ES-I3 (cell line): ENCODE results near the gene MMP23B.

Source experiments
- H3K36me3 ChIP-seq: 2 replicates; pipeline ENCODE4 v1.6.1; 2013; ENCODE audit warnings: mild to moderate bottlenecking, low read length, control low read depth, moderate library complexity; ENCODE audit not compliant: insufficient read depth
- H3K4me1 ChIP-seq: 2 replicates; pipeline ENCODE4 v1.6.1; 2013; ENCODE audit warnings: mild to moderate bottlenecking, control low read depth, low read length; ENCODE audit not compliant: insufficient read depth
- H3K9ac ChIP-seq: 2 replicates; pipeline ENCODE4 v1.6.1; 2013; ENCODE audit warnings: low read depth, mild to moderate bottlenecking, low read length, moderate library complexity
- H3K9me3 ChIP-seq: 2 replicates; pipeline ENCODE4 v1.6.1; 2013; ENCODE audit warnings: mild to moderate bottlenecking, low read length, moderate library complexity; ENCODE audit not compliant: control insufficient read depth, insufficient read depth

MMP23B gene

DNA sequence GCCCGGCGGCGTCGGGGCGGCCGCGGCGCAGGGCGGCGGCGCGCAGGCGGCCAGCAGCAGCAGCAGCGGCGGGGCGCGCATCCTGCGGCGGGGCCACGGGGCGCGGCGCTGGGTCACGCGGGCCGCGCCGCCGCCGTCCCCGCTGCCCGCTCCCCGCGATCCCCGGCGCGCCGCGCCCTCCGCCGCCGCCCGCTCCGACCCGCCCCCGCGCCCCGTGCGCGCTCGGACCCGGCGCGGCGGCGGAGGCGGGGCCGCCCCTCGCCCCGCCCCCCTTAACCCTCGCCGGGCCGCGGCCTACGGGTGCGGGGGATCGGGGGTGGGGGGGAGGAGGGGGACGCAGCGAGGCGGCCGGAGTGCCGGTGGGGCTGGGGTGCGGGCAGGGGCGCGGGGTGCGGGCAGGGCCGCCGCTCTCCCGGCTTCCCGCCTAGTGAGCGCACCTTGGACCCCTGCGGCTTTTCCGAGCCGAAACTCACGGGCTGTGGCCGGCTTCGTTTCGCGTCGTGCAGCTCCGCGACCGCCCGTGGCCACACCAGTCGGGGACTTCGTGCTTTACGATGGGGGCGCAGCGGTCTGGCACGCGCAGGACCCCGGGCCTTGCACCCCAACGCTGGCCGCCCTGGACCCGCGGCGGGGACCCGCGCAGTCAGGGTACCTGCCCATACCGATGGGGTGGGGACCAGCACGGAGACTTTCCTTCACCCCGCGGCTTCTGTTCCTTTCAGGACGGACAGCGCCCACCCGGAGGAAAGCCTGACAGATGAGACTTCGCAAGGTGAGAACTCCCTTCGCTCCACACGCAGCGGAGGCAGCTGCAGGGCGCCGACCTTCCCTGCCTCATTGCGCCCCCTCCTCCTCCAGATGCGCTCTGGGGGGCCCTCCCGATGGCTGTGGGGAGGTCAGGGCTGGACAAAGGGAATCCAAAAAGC, 31.8 kb upstream of the MMP23B start, which contains the start of gene FNDC10:
Gene FNDC10 (minus strand): TSS at position 201 of the 926 bp plus-strand sequence. CDS start 120 bp downstream, at position 81.
- Histone ChIP-seq H3K36me3 (no peaks in the 10 kb centered on the region), H3K4me1 (peaks cover 12% of the 10 kb centered on the region), H3K9ac (peak within 1 kb of the TSS; percentile 53), H3K9me3 (no peaks in the 10 kb centered on the region)

DNA sequence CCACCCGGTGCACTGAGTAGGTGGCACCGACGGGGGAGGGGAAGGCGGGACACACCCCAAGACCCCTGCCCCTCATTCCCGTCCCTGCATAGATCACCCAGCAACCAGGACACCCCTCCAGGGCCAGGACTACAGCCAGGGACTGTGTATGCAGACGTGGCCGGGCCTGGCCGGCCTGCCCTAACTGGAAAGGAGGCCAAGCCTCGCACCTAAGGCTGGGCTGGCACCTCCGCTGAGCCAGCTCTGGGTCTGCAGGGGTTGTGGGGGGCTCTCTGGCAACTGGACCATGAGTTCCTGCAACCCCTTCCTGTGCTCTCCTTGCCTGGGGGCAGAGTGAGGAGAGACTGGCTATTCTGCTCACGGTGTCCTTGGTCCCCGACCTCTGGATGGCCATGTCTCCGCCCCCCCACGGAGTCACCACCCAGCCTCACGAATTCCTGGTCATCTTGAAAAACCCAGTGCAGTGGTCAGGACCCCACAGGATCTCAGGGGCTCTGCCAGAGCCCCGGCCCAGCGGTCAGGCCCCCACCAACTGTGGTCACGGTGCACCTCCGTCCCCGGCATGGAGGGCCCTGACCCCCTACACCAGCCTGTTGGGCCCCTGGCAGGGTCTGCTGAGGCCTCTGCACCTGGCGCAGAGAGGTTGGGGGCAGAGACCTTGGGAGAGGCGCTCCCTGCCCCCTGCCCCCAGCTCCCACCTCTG, 31.0 kb upstream of the MMP23B start:
- H3K36me3 ChIP-seq: no peaks in the 10 kb centered on the region
- peaks cover 12% of the 10 kb centered on the region for H3K4me1 ChIP-seq
- peak overlapping the region; percentile 51; the same call in 1 of the 2 replicates for H3K9ac ChIP-seq
- no peaks in the 10 kb centered on the region for H3K9me3 ChIP-seq

DNA sequence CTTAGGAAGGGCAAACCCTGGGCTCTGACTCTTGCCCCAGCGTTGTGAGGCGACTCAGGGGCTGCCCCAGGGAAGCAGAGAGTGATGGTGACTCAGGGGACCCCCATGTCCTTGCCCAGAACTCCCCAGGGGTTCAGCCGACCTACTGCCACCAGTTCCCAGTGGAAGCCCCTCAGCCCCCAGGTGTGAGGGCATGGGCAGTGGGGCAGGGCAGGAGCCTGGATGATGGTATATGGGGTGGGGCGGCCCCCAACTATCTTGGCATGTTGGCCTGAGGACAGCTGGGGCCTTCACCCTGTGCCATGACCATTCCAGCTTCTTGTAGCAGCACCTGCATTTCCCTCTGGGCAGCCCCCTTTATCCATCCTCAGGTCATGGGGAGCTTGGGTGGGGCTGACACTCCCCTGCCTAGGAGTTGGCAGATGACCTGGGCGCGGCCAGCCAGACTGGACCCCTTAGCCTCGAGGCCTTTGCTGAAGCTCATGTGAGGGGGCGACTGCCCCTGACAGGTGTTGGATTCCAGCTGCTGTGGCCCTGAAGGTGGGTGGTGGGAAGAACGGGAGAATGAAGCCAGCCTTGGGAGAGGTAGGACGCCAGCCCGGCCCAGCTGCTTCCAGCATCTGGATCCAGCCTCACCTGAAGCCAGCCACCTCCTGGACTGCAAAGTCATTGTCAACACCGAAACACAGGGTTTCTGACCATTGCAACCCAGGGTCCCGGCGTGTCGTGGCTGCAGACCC, 30.2 kb upstream of the MMP23B start:
- no peak overlapping the region for H3K9ac ChIP-seq
- no peaks in the 10 kb centered on the region for H3K36me3 ChIP-seq
- H3K9me3 ChIP-seq: no peaks in the 10 kb centered on the region
- peaks cover 6% of the 10 kb centered on the region for H3K4me1 ChIP-seq

DNA sequence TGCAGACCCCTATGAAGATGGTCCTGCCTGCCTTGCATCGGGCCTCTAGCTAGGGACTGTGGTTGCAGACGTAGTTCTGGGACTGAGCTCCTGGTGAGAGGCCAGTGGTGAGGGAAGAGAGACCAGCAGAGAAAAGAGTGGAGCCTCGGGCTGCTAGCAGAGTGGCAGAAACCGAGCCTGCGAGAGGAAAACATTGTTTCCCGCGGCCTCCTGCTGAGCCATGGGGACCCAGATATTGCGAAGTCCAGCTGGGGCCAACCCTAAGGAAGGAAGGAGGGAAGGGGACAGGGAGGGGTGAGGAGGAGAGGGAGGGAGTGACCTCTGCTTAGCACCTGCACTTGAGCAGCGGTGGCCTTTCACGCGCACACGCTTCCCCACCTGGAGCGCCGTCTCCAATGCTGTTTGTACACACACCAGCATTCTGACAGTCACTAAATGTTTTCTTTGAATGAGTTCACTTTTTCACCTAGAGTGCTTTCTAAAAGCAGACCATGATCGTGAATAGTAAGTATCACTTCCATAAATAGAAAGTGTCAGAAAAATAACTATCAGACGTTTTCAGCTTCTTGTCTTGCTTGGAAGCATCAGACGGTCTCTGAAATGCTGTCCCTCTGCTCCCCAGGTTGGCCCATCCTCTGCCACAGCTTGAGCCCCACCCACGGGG, 29.5 kb upstream of the MMP23B start:
- Histone ChIP-seq H3K4me1 (0 out of 2 replicates have a peak, but pooled peaks cover 4% of the 10 kb centered on the region), H3K9ac (no peak overlapping the region), H3K36me3 (no peaks in the 10 kb centered on the region), H3K9me3 (no peaks in the 10 kb centered on the region)

DNA sequence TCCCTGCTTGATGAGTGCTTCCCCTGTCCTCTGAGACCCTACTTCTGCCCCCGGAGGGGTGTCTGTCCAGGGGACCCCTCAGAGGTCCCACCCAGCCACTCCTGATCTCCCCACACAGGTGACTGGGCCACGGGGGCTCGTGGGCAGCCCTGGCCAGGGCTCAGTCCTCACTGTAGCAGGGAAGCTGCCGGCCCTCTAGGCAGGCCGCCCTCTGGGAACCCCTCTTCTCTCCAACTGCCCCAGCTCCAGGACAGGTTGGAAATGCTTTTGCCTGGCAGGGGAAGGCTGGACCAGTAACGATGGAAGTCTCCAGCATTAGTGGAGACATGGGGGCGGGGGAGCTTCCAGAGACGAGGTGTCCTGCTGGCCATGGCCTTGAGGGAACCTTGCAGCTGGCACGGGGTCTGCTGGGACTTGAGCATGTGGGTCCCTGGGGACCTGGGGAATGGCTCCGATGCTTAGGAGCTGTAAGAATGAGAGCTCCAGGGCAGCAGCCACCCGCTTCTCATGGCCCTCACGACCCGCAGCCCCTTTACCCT, 28.9 kb upstream of the MMP23B start:
- H3K9me3 ChIP-seq: no peaks in the 10 kb centered on the region
- H3K9ac ChIP-seq: no peak overlapping the region
- H3K4me1 ChIP-seq: no peaks in the 10 kb centered on the region
- no peaks in the 10 kb centered on the region for H3K36me3 ChIP-seq

DNA sequence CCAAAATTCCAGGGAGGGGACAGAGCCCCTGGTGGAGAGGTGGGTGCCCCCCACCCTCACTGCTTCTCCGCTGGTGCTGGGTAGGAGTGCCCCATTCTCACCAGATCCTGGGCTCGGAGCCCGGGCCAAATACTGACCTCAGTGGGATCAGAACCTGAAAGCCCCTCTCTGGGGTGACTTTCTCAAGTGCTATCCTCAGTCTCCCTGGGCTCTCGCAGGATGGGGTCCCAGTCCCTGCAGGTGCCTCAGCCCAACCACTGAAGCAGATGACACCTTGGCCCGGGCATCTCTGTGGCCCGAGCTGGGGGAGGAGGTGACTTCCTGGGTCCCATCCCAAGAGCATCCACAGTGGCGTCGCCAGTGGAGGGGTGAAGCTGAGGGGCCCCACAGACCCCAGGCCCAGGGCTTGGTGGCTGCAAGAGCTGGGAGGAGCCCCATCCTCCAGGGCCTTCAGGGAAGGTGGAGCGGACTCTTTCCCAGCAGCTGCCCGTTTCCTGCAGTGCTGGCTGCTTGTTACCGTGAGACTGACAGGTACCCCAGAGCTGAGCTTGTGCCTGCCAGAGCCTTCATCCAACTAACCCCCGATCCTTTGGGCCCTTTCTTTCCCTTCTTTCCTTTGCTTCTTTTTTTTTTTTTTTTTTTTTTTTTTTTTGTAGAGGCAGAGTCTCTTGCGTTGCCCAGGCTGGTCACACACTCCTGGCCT, 28.2 kb upstream of the MMP23B start:
- H3K4me1 ChIP-seq: no peaks in the 10 kb centered on the region
- H3K36me3 ChIP-seq: no peaks in the 10 kb centered on the region
- H3K9ac ChIP-seq: no peak overlapping the region
- no peaks in the 10 kb centered on the region for H3K9me3 ChIP-seq

DNA sequence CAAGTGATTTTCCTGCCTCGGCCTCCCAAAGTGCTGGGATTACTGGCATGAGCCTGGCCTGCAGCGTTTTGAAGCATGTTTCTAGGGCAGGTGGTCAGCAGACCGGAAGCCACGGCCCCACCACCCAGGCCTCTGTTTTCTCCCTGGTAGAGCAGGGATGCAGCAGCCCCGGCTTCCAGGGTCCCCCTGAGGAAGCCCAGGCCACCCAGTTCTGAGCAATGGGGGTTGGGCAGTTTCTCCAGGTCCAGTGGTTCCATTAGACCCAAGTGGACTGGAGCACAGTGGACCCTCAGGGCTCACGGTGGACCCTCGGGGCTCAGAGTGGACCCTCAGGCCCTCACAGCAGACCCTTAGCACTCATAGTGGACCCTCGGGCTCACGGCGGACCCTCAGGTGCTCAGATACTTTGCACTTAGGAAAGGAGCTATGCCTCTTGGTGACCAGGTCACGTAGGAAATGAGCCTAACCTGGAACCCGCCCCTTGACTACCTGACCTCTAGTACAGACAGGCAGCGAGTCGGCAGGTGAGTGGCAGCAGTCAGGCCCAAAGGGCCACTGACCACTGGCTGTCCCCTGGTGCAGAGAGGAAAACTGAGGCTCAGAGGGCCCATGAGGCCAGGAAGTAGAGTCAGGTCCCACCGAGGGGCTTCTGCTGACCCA, 27.5 kb upstream of the MMP23B start:
- Histone ChIP-seq H3K9me3 (no peaks in the 10 kb centered on the region), H3K9ac (no peak overlapping the region), H3K36me3 (no peaks in the 10 kb centered on the region), H3K4me1 (no peaks in the 10 kb centered on the region)

DNA sequence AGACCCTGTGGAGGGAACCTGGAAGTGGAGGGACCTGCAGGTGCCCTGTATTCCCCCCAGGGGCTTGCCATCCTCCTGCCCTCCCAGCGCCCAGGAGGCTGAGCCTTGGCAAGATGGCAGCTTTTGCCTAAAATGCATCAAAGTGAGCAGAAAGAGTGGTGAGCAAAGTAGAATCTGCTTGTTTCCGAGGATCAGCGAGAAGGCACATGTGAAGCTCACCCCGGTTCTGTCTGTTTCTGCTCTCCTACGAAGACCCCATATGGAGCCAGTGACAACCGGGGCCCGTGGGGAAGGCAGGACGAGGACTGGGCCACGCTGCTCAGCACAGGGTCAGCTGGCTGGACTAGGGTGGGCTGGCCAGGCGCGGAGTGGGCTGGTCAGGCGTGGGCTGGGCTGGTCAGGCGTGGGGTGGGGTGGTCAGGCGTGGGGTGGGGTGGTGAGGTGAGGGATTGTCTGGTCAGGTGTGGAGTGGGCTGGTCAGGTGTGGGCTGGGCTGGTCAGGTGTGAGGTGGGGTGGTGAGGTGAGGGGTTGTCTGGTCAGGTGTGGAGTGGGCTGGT, 26.9 kb upstream of the MMP23B start:
- Histone ChIP-seq H3K9ac (no peak overlapping the region), H3K36me3 (no peaks in the 10 kb centered on the region), H3K4me1 (no peaks in the 10 kb centered on the region; the same call in 1 of the 2 replicates), H3K9me3 (no peaks in the 10 kb centered on the region)

DNA sequence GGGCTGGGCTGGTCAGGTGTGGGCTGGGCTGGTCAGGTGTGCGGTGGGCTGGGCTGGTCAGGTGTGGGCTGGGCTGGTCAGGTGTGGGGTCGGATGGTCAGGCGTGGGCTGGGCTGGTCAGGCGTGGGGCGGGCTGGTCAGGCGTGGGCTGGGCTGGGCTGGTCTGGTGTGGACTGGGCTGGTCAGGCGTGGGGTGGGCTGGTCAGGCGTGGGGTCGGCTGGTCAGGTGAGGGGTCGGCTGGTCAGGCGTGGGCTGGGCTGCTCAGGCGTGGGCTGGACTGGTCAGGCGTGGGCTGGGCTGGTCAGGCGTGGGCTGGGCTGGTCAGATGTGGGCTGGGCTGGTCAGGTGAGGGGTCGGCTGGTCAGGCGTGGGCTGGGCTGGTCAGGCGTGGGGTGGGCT, 26.2 kb upstream of the MMP23B start:
- H3K4me1 ChIP-seq: no peaks in the 10 kb centered on the region; the same call in 1 of the 2 replicates
- no peaks in the 10 kb centered on the region for H3K36me3 ChIP-seq
- H3K9ac ChIP-seq: no peak overlapping the region
- H3K9me3 ChIP-seq: no peaks in the 10 kb centered on the region

DNA sequence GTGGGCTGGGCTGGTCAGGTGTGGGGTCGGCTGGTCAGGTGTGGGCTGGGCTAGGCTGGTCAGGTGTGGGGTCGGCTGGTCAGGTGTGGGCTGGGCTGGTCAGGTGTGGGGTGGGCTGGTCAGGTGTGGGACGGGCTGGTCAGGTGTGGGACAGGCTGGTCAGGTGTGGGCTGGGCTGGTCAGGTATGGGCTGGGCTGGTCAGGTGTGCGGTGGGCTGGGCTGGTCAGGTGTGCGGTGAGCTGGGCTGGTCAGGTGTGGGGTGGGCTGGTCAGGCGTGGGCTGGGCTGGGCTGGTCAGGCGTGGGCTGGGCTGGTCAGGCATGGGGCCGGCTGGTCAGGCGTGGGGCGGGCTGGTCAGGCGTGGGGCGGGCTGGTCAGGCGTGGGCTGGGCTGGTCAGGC, 25.7 kb upstream of the MMP23B start:
- H3K4me1 ChIP-seq: no peaks in the 10 kb centered on the region; the same call in 1 of the 2 replicates
- H3K36me3 ChIP-seq: no peaks in the 10 kb centered on the region
- H3K9me3 ChIP-seq: no peaks in the 10 kb centered on the region
- H3K9ac ChIP-seq: no peak overlapping the region

DNA sequence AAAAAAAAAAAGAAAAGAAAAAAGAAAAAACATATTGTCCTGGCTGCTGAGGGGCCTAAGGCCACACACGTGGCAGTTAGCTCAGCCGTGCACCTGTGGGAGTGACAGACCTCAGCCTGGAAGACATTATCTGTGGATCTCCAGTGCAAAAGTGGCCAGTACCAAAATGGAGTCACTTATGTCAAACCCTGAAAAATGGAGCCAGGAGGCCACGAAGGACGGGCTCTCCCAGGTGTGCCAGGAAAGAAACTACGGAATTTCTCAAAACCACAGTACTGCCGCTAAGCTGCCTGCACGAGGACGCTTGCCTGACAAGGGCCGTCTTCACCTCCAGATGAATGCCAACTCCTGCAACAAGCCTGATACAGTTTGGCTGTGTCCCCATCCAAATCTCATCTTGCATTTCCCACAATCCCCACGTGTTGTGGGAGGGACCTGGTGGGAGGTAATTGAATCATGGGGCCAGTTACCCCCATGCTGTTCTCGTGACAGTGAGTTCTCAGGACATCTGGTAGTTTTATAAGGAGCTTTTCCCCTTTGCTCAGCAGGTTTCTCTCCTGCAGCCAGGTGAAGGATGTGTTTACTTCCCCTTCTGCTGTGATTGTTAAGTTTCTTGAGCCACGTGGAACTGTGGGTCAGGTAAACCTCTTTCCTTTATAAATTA, 22.0 kb upstream of the MMP23B start:
- Histone ChIP-seq H3K4me1 (no peaks in the 10 kb centered on the region; the same call in none of the 2 replicates), H3K36me3 (no peaks in the 10 kb centered on the region), H3K9ac (no peak overlapping the region), H3K9me3 (no peaks in the 10 kb centered on the region)

DNA sequence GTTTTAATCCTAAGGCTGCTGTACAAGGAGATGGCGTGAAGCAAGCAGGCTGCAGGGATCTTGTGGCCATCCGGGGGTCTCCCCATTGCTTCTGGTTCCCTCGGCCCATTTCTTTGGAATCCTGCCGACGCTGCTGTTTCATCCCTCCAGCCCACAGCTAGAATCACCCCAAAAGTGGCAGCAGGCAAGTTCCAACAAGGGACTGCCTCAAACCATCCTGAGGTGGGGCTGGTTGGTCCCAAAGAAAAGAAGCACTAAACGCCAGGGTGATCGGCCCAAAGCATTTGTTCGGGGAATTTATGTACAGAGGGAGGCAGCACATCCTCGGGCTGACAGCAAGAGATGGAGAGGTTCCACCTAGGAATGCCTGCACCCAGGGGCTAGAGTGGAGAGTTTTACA, 21.2 kb upstream of the MMP23B start:
- H3K4me1 ChIP-seq: no peaks in the 10 kb centered on the region; the same call in none of the 2 replicates
- H3K36me3 ChIP-seq: no peaks in the 10 kb centered on the region
- H3K9ac ChIP-seq: no peak overlapping the region
- H3K9me3 ChIP-seq: no peaks in the 10 kb centered on the region
